Measurements from ENCODE around the gene SSBP4.

The SSBP4 gene

DNA sequence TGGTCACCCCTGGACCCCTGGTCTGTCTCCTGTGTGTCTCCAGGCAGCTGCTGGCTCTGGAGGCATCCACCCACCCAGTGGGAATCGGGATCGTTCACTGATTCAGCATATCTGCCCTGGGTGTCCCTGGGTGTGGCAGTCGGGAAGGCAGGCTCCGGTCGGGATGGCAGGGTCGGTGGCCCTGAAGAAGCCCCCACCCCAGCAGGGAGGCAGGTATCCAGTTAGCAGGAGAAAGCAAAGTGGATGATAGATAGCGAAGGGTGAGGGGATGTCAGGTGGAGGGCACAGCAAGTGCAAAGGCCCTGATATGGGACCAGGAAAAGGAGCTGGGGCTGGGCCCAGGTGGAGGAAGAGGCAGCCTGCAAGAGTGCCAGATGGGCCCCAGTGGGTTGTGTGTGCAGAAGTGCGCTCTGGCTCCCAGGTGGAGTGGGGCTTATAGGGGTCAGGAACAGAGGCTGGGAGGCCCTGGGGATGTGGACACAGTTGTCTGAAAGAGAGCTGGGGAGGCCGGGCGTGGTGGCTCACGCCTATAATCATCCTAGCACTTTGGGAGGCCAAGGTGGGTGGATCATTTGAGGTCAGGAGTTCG is 2.3 kb downstream of the SSBP4 start:
- TF ChIP-seq POLR2AphosphoS5 (IDR thresholded peaks at IDR 0.05; ENCODE audit: low read depth, low read length) = no peak

DNA sequence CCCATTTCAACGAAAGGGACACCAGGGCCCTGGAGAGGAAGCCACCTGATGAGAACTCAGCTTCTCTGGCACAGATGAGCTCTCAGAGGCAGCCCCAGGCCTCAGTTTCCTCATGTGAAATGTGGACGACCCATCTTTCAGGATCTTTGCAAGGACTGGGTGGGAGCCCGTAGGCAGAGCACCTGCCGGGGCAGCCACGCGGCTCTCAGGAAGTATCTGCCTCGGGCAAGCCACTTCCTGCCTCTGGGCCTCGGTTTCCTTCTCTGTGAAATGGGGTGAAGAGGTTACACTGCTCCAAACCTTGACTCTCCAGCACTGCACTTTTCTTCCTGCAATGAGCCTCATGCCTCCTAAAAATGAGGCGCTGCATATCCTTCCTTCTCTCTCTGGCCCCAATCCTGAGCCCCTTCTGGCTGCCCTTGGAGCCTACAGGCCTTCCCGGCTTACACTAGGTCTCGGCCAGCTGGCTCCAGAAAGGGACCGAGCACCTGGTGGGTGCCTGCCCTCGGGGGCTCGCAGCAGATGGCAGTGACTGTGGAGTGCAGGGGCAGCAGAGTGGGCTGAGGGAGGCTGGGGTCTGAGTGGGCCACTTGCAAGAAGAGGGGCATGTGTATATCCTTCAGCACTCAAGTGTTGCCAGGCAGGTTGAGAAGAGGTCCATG is 3.5 kb downstream of the SSBP4 start:
- TF ChIP-seq TAF1 (IDR thresholded peaks at IDR 0.05; ENCODE audit: borderline replicate concordance, insufficient read depth, low read length) (no peak), FOXP2 (optimal IDR thresholded peaks at IDR 0.05; ENCODE audit: borderline replicate concordance, extremely low read depth, extremely low read length, insufficient read depth) (no peak), POLR2AphosphoS5 (IDR thresholded peaks at IDR 0.05; ENCODE audit: low read depth, low read length) (no peak)
- TF ChIP-seq, protein P1, sequence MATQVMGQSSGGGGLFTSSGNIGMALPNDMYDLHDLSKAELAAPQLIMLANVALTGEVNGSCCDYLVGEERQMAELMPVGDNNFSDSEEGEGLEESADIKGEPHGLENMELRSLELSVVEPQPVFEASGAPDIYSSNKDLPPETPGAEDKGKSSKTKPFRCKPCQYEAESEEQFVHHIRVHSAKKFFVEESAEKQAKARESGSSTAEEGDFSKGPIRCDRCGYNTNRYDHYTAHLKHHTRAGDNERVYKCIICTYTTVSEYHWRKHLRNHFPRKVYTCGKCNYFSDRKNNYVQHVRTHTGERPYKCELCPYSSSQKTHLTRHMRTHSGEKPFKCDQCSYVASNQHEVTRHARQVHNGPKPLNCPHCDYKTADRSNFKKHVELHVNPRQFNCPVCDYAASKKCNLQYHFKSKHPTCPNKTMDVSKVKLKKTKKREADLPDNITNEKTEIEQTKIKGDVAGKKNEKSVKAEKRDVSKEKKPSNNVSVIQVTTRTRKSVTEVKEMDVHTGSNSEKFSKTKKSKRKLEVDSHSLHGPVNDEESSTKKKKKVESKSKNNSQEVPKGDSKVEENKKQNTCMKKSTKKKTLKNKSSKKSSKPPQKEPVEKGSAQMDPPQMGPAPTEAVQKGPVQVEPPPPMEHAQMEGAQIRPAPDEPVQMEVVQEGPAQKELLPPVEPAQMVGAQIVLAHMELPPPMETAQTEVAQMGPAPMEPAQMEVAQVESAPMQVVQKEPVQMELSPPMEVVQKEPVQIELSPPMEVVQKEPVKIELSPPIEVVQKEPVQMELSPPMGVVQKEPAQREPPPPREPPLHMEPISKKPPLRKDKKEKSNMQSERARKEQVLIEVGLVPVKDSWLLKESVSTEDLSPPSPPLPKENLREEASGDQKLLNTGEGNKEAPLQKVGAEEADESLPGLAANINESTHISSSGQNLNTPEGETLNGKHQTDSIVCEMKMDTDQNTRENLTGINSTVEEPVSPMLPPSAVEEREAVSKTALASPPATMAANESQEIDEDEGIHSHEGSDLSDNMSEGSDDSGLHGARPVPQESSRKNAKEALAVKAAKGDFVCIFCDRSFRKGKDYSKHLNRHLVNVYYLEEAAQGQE (IDR thresholded peaks at IDR 0.05; ENCODE audit: insufficient read depth in 1 of 2, low read depth in 2 of 2, low read length in 2 of 2) = no peak

GRCh38 chr19:18423258-18424020 is 4.2 kb downstream of the SSBP4 start:
- TF ChIP-seq, protein P1 (IDR thresholded peaks at IDR 0.05; ENCODE audit: insufficient read depth in 1 of 2, low read depth in 2 of 2, low read length in 2 of 2) = no peak
- TF ChIP-seq POLR2AphosphoS5 (IDR thresholded peaks at IDR 0.05; ENCODE audit: low read depth, low read length) = no peak
- TF ChIP-seq TAF1 (IDR thresholded peaks at IDR 0.05; ENCODE audit: borderline replicate concordance, insufficient read depth, low read length) = no peak
- TF ChIP-seq SIN3A (IDR thresholded peaks at IDR 0.05; ENCODE audit: borderline replicate concordance, insufficient read depth, low read length) = no peak
- no peak for TF ChIP-seq FOXP2 (optimal IDR thresholded peaks at IDR 0.05; ENCODE audit: borderline replicate concordance, extremely low read depth, extremely low read length, insufficient read depth)

DNA sequence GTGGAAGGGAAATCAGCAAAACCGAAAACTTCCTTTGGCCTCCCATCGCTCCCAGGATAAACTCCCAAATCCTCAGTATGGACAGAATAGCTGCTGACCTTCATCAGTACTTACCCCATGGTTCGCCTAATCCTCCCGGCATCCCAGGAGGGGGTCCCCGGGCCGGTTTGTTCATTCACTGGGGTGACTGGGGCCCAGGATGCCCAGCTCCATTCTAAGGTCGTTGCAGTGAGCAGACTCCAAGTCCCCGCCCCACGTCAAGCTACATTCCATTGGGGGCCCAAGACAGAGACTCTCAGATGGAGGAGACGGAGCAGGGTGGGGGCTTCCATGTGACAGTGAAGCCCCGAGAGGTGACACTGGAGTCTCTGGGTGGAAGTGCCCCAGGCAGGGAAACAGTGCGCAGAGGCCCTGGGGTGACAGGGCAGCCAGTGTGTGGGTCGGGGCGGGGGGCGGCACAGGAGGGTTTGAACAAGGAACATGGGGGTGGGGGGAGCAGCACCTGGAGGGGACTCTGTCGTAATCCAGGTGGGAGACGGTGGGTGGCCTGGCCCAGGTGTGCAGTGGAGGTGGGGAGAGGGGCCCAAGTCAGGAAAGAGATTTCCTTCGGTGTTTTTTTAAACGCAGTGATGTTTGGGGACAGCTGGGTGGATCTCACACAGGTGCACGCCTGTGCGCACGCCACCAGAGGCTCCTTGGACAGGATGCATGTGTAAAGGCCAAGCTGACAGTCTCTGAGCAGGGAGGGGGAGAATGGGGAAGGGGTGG is 5.1 kb downstream of the SSBP4 start:
- TF ChIP-seq FOXP2 (optimal IDR thresholded peaks at IDR 0.05; ENCODE audit: borderline replicate concordance, extremely low read depth, extremely low read length, insufficient read depth) (no peak), POLR2AphosphoS5 (IDR thresholded peaks at IDR 0.05; ENCODE audit: low read depth, low read length) (no peak), TAF1 (IDR thresholded peaks at IDR 0.05; ENCODE audit: borderline replicate concordance, insufficient read depth, low read length) (no peak), SIN3A (IDR thresholded peaks at IDR 0.05; ENCODE audit: borderline replicate concordance, insufficient read depth, low read length) (no peak)
- TF ChIP-seq, protein P1 (IDR thresholded peaks at IDR 0.05; ENCODE audit: insufficient read depth in 1 of 2, low read depth in 2 of 2, low read length in 2 of 2) = no peak

- TF ChIP-seq TAF1 (IDR thresholded peaks at IDR 0.05; ENCODE audit: borderline replicate concordance, insufficient read depth, low read length) (no peak), POLR2AphosphoS5 (IDR thresholded peaks at IDR 0.05; ENCODE audit: low read depth, low read length) (no peak), SIN3A (IDR thresholded peaks at IDR 0.05; ENCODE audit: borderline replicate concordance, insufficient read depth, low read length) (no peak), FOXP2 (optimal IDR thresholded peaks at IDR 0.05; ENCODE audit: borderline replicate concordance, extremely low read depth, extremely low read length, insufficient read depth) (no peak)
- TF ChIP-seq, protein P1 (IDR thresholded peaks at IDR 0.05; ENCODE audit: insufficient read depth in 1 of 2, low read depth in 2 of 2, low read length in 2 of 2) = no peak
Observed at GRCh38 chr19:18424890-18425514, 5.8 kb downstream of the SSBP4 start.

Measured in PFSK-1 (cell line).